H9 (cell line): ENCODE results near the gene AKAP9. TPM values are rescaled to one million over a fixed set of nuclear protein-coding genes. Genes with fewer than 3 reads are reported as not detected.

Experiments
- DNase-seq: peaks from one replicate; pipeline ENCODE4 v3.0.0-alpha.2; 2017
- H2AFZ ChIP-seq: one replicate; pipeline ENCODE4 v1.6.1; 2013; ENCODE audit warnings: mild to moderate bottlenecking, low read length, control low read depth, moderate library complexity
- H2AK5ac ChIP-seq: 2 replicates; pipeline ENCODE4 v1.6.1; 2013; ENCODE audit warnings: low read length, control low read depth, mixed read lengths; ENCODE audit not compliant: insufficient read length
- H2BK120ac ChIP-seq: one replicate; pipeline ENCODE4 v1.6.1; 2013; ENCODE audit warnings: low read depth, mild to moderate bottlenecking, low read length, control low read depth, inconsistent platforms; ENCODE audit not compliant: poor library complexity, severe bottlenecking
- H2BK12ac ChIP-seq: 2 replicates; pipeline ENCODE4 v1.6.1; 2013; ENCODE audit warnings: low read length, control low read depth, mixed read lengths, low read depth; ENCODE audit not compliant: insufficient read length
- H2BK15ac ChIP-seq: 2 replicates; pipeline ENCODE4 v1.6.1; 2013; ENCODE audit warnings: low read depth, low read length, control low read depth
- H2BK20ac ChIP-seq: one replicate; pipeline ENCODE4 v1.6.1; 2013; ENCODE audit warnings: low read depth, mild to moderate bottlenecking, low read length, control low read depth, inconsistent platforms; ENCODE audit not compliant: poor library complexity, severe bottlenecking
- H2BK5ac ChIP-seq: 2 replicates; pipeline ENCODE4 v1.6.1; 2013; ENCODE audit warnings: low read length, control low read depth, mixed read lengths; ENCODE audit not compliant: insufficient read length
- H3K14ac ChIP-seq: 2 replicates; pipeline ENCODE4 v1.6.1; 2013; ENCODE audit warnings: low read length, control low read depth; ENCODE audit not compliant: insufficient read depth
- H3K18ac ChIP-seq: 2 replicates; pipeline ENCODE4 v1.6.1; 2013; ENCODE audit warnings: low read depth, mild to moderate bottlenecking, mixed read lengths, low read length, control low read depth; ENCODE audit not compliant: insufficient read length
- H3K23ac ChIP-seq: 2 replicates; pipeline ENCODE4 v1.6.1; 2013; ENCODE audit warnings: low read length, control low read depth, mixed read lengths, low read depth; ENCODE audit not compliant: insufficient read length
- H3K23me2 ChIP-seq: 2 replicates; pipeline ENCODE4 v1.6.1; 2013; ENCODE audit warnings: low read depth, mild to moderate bottlenecking, mixed read lengths, low read length, control low read depth; ENCODE audit not compliant: insufficient read length, poor library complexity, severe bottlenecking
- H3K27ac ChIP-seq: 2 replicates; pipeline ENCODE4 v1.5.1; 2013; ENCODE audit warnings: low read length, control low read depth, mixed read lengths, low read depth; ENCODE audit not compliant: insufficient read length
- H3K27me3 ChIP-seq: 2 replicates; pipeline ENCODE4 v1.6.1; 2013; ENCODE audit warnings: low read length, control low read depth, inconsistent platforms; ENCODE audit not compliant: insufficient read depth
- H3K4ac ChIP-seq: 2 replicates; pipeline ENCODE4 v1.6.1; 2013; ENCODE audit warnings: low read depth, mild to moderate bottlenecking, control low read depth, inconsistent platforms, low read length, moderate library complexity
- H3K4me1 ChIP-seq: 2 replicates; pipeline ENCODE4 v1.6.1; 2013; ENCODE audit warnings: low read length, control low read depth, inconsistent platforms; ENCODE audit not compliant: insufficient read depth
- H3K4me2 ChIP-seq: 2 replicates; pipeline ENCODE4 v1.6.1; 2013; ENCODE audit warnings: low read length, control low read depth, mixed read lengths; ENCODE audit not compliant: insufficient read length, insufficient read depth
- H3K56ac ChIP-seq: 2 replicates; pipeline ENCODE4 v1.6.1; 2013; ENCODE audit warnings: low read depth, mild to moderate bottlenecking, mixed read lengths, low read length, control low read depth; ENCODE audit not compliant: insufficient read length
- H3K79me1 ChIP-seq: 2 replicates; pipeline ENCODE4 v1.6.1; 2013; ENCODE audit warnings: low read depth, mild to moderate bottlenecking, moderate library complexity, low read length, control low read depth, inconsistent platforms; ENCODE audit not compliant: insufficient read depth, poor library complexity, severe bottlenecking
- H3K79me2 ChIP-seq: 2 replicates; pipeline ENCODE4 v1.6.1; 2013; ENCODE audit warnings: low read length, control low read depth, inconsistent platforms; ENCODE audit not compliant: insufficient read depth
- H3K9ac ChIP-seq: 2 replicates; pipeline ENCODE4 v1.6.1; 2013; ENCODE audit warnings: low read length, control low read depth, mixed read lengths; ENCODE audit not compliant: insufficient read length; ENCODE audit errors: extremely low read depth
- H3K9me3 ChIP-seq: one replicate; pipeline ENCODE4 v1.6.1; 2013; ENCODE audit warnings: low read depth, low read length, inconsistent platforms; ENCODE audit not compliant: control insufficient read depth
- H3T11ph ChIP-seq: one replicate; pipeline ENCODE4 v1.6.1; 2013; ENCODE audit warnings: mild to moderate bottlenecking, low read length, control low read depth, inconsistent platforms
- H4K20me1 ChIP-seq: one replicate; pipeline ENCODE4 v1.6.1; 2013; ENCODE audit not compliant: control insufficient read depth, insufficient read length, insufficient read depth
- H4K5ac ChIP-seq: 2 replicates; pipeline ENCODE4 v1.6.1; 2013; ENCODE audit warnings: low read depth, mild to moderate bottlenecking, mixed read lengths, low read length, control low read depth; ENCODE audit not compliant: insufficient read length
- H4K8ac ChIP-seq: replicated peaks from 2 replicates; pipeline ENCODE4 v1.6.1; 2013; ENCODE audit warnings: low read length, control low read depth, mixed read lengths, low read depth; ENCODE audit not compliant: insufficient read length
- H4K91ac ChIP-seq: 2 replicates; pipeline ENCODE4 v1.6.1; 2013; ENCODE audit warnings: low read depth, mild to moderate bottlenecking, moderate library complexity, mixed read lengths, low read length, control low read depth; ENCODE audit not compliant: insufficient read length
- H3K27ac Mint-ChIP-seq, 3 experiments: 2 replicates in 2 of 3; 3 replicates in 1 of 3; pipeline ENCODE4 v1.8.0; 2020 to 2021; ENCODE audit warnings: mixed read lengths in 3 of 3, mild to moderate bottlenecking in 1 of 3, moderate library complexity in 1 of 3
- H3K27me3 Mint-ChIP-seq: 2 replicates; pipeline ENCODE4 v1.8.0; 2021; ENCODE audit warnings: low read depth, mild to moderate bottlenecking, moderate library complexity, mixed read lengths
- H3K36me3 Mint-ChIP-seq, 3 experiments: 2 replicates in 2 of 3; 3 replicates in 1 of 3; pipeline ENCODE4 v1.8.0; 2020 to 2021; ENCODE audit warnings: low read depth in 3 of 3, mixed read lengths in 3 of 3; ENCODE audit not compliant: insufficient read depth in 1 of 3
- H3K4me1 Mint-ChIP-seq, 2 experiments: 2 replicates each; pipeline ENCODE4 v1.8.0; 2020; ENCODE audit warnings: mixed read lengths in 2 of 2
- H3K4me3 Mint-ChIP-seq, 2 experiments: 2 replicates in 1 of 2; 3 replicates in 1 of 2; pipeline ENCODE4 v1.8.0; 2020 to 2021; ENCODE audit warnings: mild to moderate bottlenecking in 2 of 2, mixed read lengths in 2 of 2, moderate library complexity in 1 of 2
- H3K9me3 Mint-ChIP-seq, 2 experiments: 2 replicates in 1 of 2; 3 replicates in 1 of 2; pipeline ENCODE4 v1.8.0; 2020; ENCODE audit warnings: mild to moderate bottlenecking in 2 of 2, mixed read lengths in 2 of 2, moderate library complexity in 1 of 2
- CTCF ChIP-seq: fragments of 200-600 bp; sonication (generic); conservative IDR thresholded peaks from 3 replicates; pipeline ENCODE4 v1.8.0; 2021; ENCODE audit warnings: antibody characterized with exemption, mild to moderate bottlenecking
- WGBS: extraction: QIAGEN DNeasy Blood & Tissue Kit; methylation state at CpG from one replicate; pipeline ENCODE4 v1.1.7; 2013; ENCODE audit warnings: missing lambda C conversion rate, low lambda C conversion rate, mixed read lengths; ENCODE audit not compliant: insufficient read length; ENCODE audit errors: extremely low coverage; 5-methylcytosine and 5-hydroxymethylcytosine counted together
- total RNA-seq: library from RNA; stranded (reverse); gene quantifications from 2 replicates; pipeline ENCODE4 v1.2.1, GENCODE V29; 2021

AKAP9 gene
- total RNA-seq, 1 experiment from 2014 or later, result 22.4 TPM

- Mint-ChIP-seq H3K4me1 (peaks cover 9 to 16% of the 10 kb centered on the region in 2 experiments), H3K4me3 (no peak overlapping the region)
- H4K8ac ChIP-seq, result no peak overlapping the region
Observed at GRCh38 chr7:91945476-91945875, 4.8 kb downstream of the AKAP9 start.

More at GRCh38 chr7:91945476-91945875, 4.8 kb downstream of the AKAP9 start:
- Histone ChIP-seq H3K27ac (no peak overlapping the region), H3K4me1 (no peaks in the 10 kb centered on the region), H3T11ph (no peak overlapping the region), H4K20me1 (no peaks in the 10 kb centered on the region), H2BK120ac (no peak overlapping the region), H4K91ac (no peak overlapping the region), H3K56ac (no peak overlapping the region), H2BK15ac (no peak overlapping the region), H3K9me3 (no peaks in the 10 kb centered on the region), H4K5ac (no peak overlapping the region), H3K18ac (no peak overlapping the region), H3K14ac (no peak overlapping the region), H3K9ac (no peak overlapping the region), H2BK20ac (no peak overlapping the region), H2AFZ (no peak overlapping the region), H3K23me2 (peaks cover 5% of the 10 kb centered on the region), H3K4ac (no peak overlapping the region), H3K23ac (no peak overlapping the region), H3K79me2 (peaks cover 1% of the 10 kb centered on the region; the same call in 1 of the 2 replicates), H3K4me2 (no peak overlapping the region), H2AK5ac (no peak overlapping the region), H2BK5ac (no peak overlapping the region), H2BK12ac (no peak overlapping the region), H3K27me3 (no peaks in the 10 kb centered on the region), H3K79me1 (peaks cover 2% of the 10 kb centered on the region)
- Mint-ChIP-seq H3K9me3 (no peaks in the 10 kb centered on the region), H3K36me3 (peaks cover 0 to 4% (median 4%) of the 10 kb centered on the region in 3 experiments; a peak in 3 of 7 replicates), H3K27ac (no peak overlapping the region), H3K27me3 (no peaks in the 10 kb centered on the region)
- WGBS, result no CpG with 5 or more reads among the region's 2 CpGs
- TF ChIP-seq CTCF, result no peak
- no peak for DNase-seq
